Osteoblast (primary cell): Measurements from ENCODE around the gene ZFP91. TPM values are rescaled to one million over a fixed set of nuclear protein-coding genes. Genes with fewer than 3 reads are reported as not detected.

Source experiments
- DNase-seq: peaks from one replicate; pipeline ENCODE4 v3.0.0; 2011; ENCODE audit warnings: low spot score, mixed read lengths; ENCODE audit not compliant: insufficient read length; ENCODE audit errors: missing footprints
- H2AFZ ChIP-seq: 2 replicates; pipeline ENCODE4 v1.6.0; 2011; ENCODE audit warnings: mild to moderate bottlenecking, low read length
- H3K27ac ChIP-seq: 2 replicates; pipeline ENCODE4 v1.5.1; 2011; ENCODE audit warnings: mild to moderate bottlenecking, low read depth, low read length, moderate library complexity
- H3K27me3 ChIP-seq: 2 replicates; pipeline ENCODE4 v1.6.0; 2012; ENCODE audit warnings: mild to moderate bottlenecking, control low read depth, inconsistent platforms, low read length, moderate library complexity; ENCODE audit not compliant: insufficient read depth
- H3K36me3 ChIP-seq: 2 replicates; pipeline ENCODE4 v1.5.1; 2011; ENCODE audit warnings: mild to moderate bottlenecking, low read length, control low read depth, moderate library complexity; ENCODE audit not compliant: insufficient read depth
- H3K4me1 ChIP-seq: 2 replicates; pipeline ENCODE4 v1.5.1; 2011; ENCODE audit warnings: mild to moderate bottlenecking, low read length, control low read depth, moderate library complexity; ENCODE audit not compliant: insufficient read depth
- H3K4me2 ChIP-seq: 2 replicates; pipeline ENCODE4 v1.6.0; 2011; ENCODE audit warnings: mild to moderate bottlenecking, low read length; ENCODE audit not compliant: insufficient read depth
- H3K4me3 ChIP-seq: fragments of 200-600 bp; sonication (generic); 3 replicates; pipeline ENCODE4 v1.5.1; 2012; ENCODE audit warnings: mild to moderate bottlenecking, low read length, inconsistent platforms; ENCODE audit not compliant: insufficient read depth
- H3K79me2 ChIP-seq: 2 replicates; pipeline ENCODE4 v1.6.0; 2012; ENCODE audit warnings: mild to moderate bottlenecking, low read length, control low read depth, inconsistent platforms; ENCODE audit not compliant: insufficient read depth
- H3K9me3 ChIP-seq: 2 replicates; pipeline ENCODE4 v1.5.1; 2011; ENCODE audit warnings: low read depth, low read length, control low read depth
- H4K20me1 ChIP-seq: 2 replicates; pipeline ENCODE4 v1.6.0; 2012; ENCODE audit warnings: mild to moderate bottlenecking, low read length, control low read depth; ENCODE audit not compliant: insufficient read depth
- total RNA-seq: library from RNA; depleted of rRNA; stranded (reverse); fragments of >200 nt; gene quantifications from 2 replicates; pipeline ENCODE4 v1.2.3, GENCODE V29; 2012
- TF ChIP-seq, protein P1 (sequence below): IDR thresholded peaks from 2 replicates; pipeline ENCODE4 v1.5.1; 2011; ENCODE audit warnings: mild to moderate bottlenecking, low read depth, low read length, moderate library complexity; ENCODE audit errors: extremely low read depth

The ZFP91 gene
- total RNA-seq, 1 donor: 61.2 TPM

DNA sequence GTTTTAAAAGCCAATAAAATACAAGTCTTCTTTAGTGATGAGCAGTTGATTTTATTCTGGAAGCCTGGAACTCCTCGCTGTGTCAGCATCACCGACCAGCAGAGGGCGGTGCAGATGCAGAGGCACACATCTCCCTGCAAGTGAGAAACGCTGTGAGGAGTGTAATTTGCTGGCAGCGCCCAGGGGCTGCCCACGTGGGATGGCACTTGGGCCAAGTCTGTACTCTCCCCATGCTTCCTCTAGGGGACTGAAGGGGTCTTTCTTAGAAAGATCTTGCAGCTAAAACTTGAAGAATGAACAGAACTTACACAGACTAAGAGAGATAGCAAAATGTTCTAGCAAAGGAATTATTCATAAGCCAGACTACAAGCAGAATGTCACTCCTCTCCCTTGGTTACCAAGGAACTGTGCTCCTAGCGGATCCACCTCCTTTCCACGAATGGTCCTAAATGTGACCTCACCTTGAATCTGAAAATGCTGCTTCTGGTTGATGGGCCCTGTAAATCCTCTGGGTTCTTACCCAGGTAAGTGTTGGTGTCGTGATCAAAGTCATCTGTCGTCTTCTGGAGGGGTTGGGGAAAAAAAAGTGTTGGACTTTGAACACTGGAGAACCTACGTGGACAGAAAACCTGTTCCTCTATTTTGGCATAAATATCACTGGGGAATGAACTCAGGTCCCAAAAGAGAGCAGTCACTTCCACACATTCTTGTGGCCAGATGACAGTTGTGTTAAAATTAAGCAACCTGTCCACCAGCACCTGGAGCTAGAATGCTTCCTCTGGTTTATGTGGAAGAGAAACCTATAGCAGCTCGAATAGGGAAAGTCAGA lies 75.4 kb downstream of the ZFP91 start:
- TF ChIP-seq, protein P1, sequence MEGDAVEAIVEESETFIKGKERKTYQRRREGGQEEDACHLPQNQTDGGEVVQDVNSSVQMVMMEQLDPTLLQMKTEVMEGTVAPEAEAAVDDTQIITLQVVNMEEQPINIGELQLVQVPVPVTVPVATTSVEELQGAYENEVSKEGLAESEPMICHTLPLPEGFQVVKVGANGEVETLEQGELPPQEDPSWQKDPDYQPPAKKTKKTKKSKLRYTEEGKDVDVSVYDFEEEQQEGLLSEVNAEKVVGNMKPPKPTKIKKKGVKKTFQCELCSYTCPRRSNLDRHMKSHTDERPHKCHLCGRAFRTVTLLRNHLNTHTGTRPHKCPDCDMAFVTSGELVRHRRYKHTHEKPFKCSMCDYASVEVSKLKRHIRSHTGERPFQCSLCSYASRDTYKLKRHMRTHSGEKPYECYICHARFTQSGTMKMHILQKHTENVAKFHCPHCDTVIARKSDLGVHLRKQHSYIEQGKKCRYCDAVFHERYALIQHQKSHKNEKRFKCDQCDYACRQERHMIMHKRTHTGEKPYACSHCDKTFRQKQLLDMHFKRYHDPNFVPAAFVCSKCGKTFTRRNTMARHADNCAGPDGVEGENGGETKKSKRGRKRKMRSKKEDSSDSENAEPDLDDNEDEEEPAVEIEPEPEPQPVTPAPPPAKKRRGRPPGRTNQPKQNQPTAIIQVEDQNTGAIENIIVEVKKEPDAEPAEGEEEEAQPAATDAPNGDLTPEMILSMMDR: peak; percentile 99
- no peaks in the 10 kb centered on the region for H3K36me3 ChIP-seq
- H3K4me3 ChIP-seq: no peak overlapping the region
- no peaks in the 10 kb centered on the region for H3K79me2 ChIP-seq
- H3K27ac ChIP-seq: no peak overlapping the region
- peak; percentile 92 for DNase-seq
- H3K4me2 ChIP-seq: no peak overlapping the region
- no peaks in the 10 kb centered on the region for H4K20me1 ChIP-seq
- no peak overlapping the region for H2AFZ ChIP-seq
- H3K27me3 ChIP-seq: no peaks in the 10 kb centered on the region
- no peaks in the 10 kb centered on the region for H3K4me1 ChIP-seq
- no peaks in the 10 kb centered on the region for H3K9me3 ChIP-seq

DNA sequence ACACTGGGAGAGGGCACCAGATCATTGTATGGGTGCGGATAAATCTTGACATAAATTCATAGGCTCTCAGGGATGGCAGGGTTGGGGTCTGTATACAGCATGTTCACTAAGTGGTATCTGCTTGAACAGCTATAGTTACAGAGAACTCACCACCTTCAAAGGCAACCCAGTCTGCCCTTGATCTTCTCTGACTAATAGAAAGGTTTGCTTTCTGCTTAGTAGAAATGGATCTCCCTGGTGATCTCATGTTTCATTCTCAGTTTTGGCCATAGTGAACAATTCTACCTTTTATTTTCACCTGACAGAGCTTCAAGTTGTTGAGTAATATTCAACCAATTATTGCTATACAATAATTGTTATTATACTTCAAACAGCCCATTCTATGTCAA lies 76.0 kb downstream of the ZFP91 start:
- no peaks in the 10 kb centered on the region for H3K27me3 ChIP-seq

DNA sequence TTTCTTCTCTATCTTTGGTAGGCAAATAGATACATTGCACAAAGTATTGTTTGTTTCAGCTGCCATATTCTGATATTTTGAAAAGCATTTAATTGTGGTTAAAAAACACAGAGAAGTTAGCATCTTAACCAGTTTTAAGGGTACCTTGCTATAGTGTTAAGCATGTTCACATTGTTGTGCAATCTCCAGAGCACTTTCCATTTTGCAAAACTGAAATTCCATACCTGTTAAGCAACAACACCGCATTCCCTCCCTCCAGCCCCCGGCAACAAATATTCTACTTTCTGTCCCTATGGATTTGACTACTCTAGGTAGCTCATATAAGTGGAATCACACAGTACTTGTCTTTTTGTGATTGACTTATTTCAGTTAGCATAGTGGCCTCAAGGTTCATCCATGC lies 77.5 kb downstream of the ZFP91 start:
- Histone ChIP-seq H3K27ac (no peak overlapping the region), H2AFZ (no peak overlapping the region), H4K20me1 (no peaks in the 10 kb centered on the region), H3K27me3 (no peaks in the 10 kb centered on the region), H3K9me3 (no peaks in the 10 kb centered on the region), H3K4me3 (no peak overlapping the region), H3K4me1 (no peaks in the 10 kb centered on the region), H3K36me3 (no peaks in the 10 kb centered on the region), H3K79me2 (no peaks in the 10 kb centered on the region), H3K4me2 (no peak overlapping the region)
- no peak for DNase-seq
- TF ChIP-seq, protein P1: no peak

More for the DNA sequence above, 76.0 kb downstream of the ZFP91 start:
- Histone ChIP-seq H3K9me3 (no peaks in the 10 kb centered on the region), H3K79me2 (no peaks in the 10 kb centered on the region), H3K27ac (no peak overlapping the region), H3K4me1 (no peaks in the 10 kb centered on the region), H3K4me2 (no peak overlapping the region), H4K20me1 (no peaks in the 10 kb centered on the region), H3K4me3 (no peak overlapping the region), H2AFZ (no peak overlapping the region), H3K36me3 (no peaks in the 10 kb centered on the region)
- TF ChIP-seq, protein P1: no peak
- no peak for DNase-seq

DNA sequence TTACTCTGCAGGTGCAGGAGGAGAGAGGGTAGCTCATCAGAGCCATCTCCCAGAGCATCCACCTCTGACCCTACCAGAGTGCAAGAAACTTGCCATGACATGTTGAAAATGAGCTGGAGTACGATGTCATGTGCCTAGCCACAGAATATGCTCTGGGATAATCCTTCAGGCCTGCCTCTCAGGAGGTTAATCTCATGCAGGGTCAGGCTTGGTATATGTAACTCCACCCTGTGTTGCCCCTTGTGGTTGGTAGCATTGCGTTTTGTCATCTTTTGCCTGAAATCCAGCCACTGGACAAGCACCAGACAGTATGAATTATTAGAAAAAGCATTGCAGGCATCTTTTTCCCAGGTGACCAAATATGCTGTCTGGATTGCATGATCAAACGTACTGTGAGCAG lies 79.8 kb downstream of the ZFP91 start:
- H3K4me3 ChIP-seq: no peak overlapping the region
- no peak for DNase-seq
- no peaks in the 10 kb centered on the region for H3K79me2 ChIP-seq
- H3K36me3 ChIP-seq: no peaks in the 10 kb centered on the region
- TF ChIP-seq, protein P1: no peak
- no peaks in the 10 kb centered on the region for H4K20me1 ChIP-seq
- no peak overlapping the region for H3K4me2 ChIP-seq
- H3K27me3 ChIP-seq: peaks cover 3% of the 10 kb centered on the region
- no peak overlapping the region for H3K27ac ChIP-seq
- no peak overlapping the region for H2AFZ ChIP-seq
- no peaks in the 10 kb centered on the region for H3K9me3 ChIP-seq
- no peaks in the 10 kb centered on the region for H3K4me1 ChIP-seq
